Astrocyte (in vitro differentiated cells and primary cell): ENCODE results near the gene APOC3.

Experiments
- CTCF ChIP-seq: IDR thresholded peaks from 2 replicates; pipeline ENCODE4 v1.5.1; 2011; ENCODE audit warnings: low read depth, mild to moderate bottlenecking, inconsistent platforms, low read length, moderate library complexity; ENCODE audit not compliant: insufficient read depth
- EZH2 ChIP-seq: IDR thresholded peaks from 2 replicates; pipeline ENCODE4 v1.6.1; 2012; ENCODE audit warnings: mild to moderate bottlenecking, low read length, inconsistent platforms; ENCODE audit not compliant: insufficient read depth

DNA sequence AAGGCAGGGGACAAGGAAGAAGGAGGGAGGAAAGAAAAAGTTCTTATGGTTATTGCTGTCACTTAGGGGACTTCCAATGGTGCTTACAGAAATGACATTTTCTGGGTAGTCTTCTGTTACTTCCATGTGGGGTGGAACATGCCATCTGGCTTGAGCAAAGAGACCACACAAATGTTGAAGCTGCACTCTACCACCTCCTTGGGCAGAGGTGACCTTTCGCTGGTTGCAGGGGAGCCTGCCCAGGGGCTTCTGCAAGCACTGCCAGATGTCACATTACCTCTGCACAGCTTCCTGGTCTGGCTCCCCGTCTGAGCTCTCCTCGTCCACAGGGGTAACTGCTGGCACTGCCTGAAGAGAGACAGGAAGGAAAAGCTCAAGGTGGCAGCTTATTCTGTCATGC lies 40.3 kb downstream of the APOC3 start:
- TF ChIP-seq CTCF = no peak
- TF ChIP-seq EZH2 = no peak
